AG04450 (cell line): Measurements from ENCODE around the gene SFRP5. TPM values are rescaled to one million over a fixed set of nuclear protein-coding genes. Genes with fewer than 3 reads are reported as not detected.

Experiments
- CTCF ChIA-PET: fragments of 300-600, 350-600 bp; formaldehyde crosslinking; extraction: SDS; loops from one replicate; lab custom pipeline; 2022; ENCODE audit warnings: antibody characterized with exemption, inconsistent platforms; lab: Charles Lee
- POLR2A ChIA-PET: fragments of 350-600 bp; formaldehyde crosslinking; extraction: SDS; loops from one replicate; lab custom pipeline; 2021; ENCODE audit warnings: antibody characterized with exemption, inconsistent platforms; lab: Yijun Ruan, JAX
- DNase-seq: peaks from one replicate; pipeline ENCODE4 v3.0.0-alpha.2; 2011; ENCODE audit warnings: low read depth, low spot score
- H3K27ac ChIP-seq: one replicate; pipeline ENCODE4 v1.5.1; 2012; ENCODE audit warnings: low read depth, low read length, control low read depth
- H3K27me3 ChIP-seq: one replicate; pipeline ENCODE4 v1.6.0; 2012; ENCODE audit warnings: low read length; ENCODE audit not compliant: control insufficient read depth, insufficient read depth
- H3K4me3 ChIP-seq: 2 replicates; pipeline ENCODE4 v1.5.1; 2011; ENCODE audit warnings: mild to moderate bottlenecking, low read depth, low read length, control low read depth
- H3K9me3 ChIP-seq: 2 replicates; pipeline ENCODE4 v1.5.1; 2012; ENCODE audit warnings: low read length; ENCODE audit not compliant: control insufficient read depth, insufficient read depth
- polyA plus RNA-seq: library from polyadenylated mRNA; depleted of rRNA; stranded (reverse); fragments of >200 nt; gene quantifications from 2 replicates; pipeline ENCODE4 v1.2.3, GENCODE V29; 2011
- TF ChIP-seq, protein P1 (sequence below): IDR thresholded peaks from 2 replicates; pipeline ENCODE4 v1.5.1; 2011; ENCODE audit warnings: low read depth, low read length, control low read depth, inconsistent platforms

The SFRP5 gene
- polyA plus RNA-seq, 1 experiment = not detected

DNA sequence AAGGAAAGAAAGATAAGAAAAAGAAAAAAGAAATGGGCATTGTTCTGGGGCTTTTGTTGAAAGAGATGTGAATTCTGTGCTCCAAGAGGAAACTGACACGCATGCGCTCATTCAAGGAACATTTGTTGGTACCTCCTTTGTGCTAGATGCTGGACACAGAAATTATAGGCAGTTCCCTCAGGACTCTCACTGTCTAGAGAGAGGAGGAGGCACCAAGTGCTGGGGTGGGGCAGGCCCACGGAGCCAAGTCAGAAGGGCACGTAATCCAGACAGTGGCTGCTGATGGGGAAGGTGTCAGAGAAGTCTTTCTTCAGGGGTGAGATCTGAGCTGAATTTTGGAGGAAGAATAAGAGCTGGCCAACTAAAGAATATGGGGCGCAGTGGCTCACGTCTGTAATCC, 37.8 kb downstream of the SFRP5 start:
- no peak for DNase-seq
- Histone ChIP-seq H3K27me3 (no peaks in the 10 kb centered on the region), H3K9me3 (no peaks in the 10 kb centered on the region; the same call in 1 of the 2 replicates), H3K27ac (no peak overlapping the region), H3K4me3 (no peak overlapping the region)
- POLR2A ChIA-PET = interaction anchor here (0.6 kb wide), 1 partner anchor 26 kb away, joined by 7 read pairs; no protein-coding TSS in a partner anchor
- CTCF ChIA-PET = interaction anchor here (0.6 to 8.7 kb wide), 4 partner anchors 10 to 289 kb away, joined by 3 to 316 read pairs (median 58); partner anchors contain the start of gene MARVELD1
- TF ChIP-seq, protein P1, sequence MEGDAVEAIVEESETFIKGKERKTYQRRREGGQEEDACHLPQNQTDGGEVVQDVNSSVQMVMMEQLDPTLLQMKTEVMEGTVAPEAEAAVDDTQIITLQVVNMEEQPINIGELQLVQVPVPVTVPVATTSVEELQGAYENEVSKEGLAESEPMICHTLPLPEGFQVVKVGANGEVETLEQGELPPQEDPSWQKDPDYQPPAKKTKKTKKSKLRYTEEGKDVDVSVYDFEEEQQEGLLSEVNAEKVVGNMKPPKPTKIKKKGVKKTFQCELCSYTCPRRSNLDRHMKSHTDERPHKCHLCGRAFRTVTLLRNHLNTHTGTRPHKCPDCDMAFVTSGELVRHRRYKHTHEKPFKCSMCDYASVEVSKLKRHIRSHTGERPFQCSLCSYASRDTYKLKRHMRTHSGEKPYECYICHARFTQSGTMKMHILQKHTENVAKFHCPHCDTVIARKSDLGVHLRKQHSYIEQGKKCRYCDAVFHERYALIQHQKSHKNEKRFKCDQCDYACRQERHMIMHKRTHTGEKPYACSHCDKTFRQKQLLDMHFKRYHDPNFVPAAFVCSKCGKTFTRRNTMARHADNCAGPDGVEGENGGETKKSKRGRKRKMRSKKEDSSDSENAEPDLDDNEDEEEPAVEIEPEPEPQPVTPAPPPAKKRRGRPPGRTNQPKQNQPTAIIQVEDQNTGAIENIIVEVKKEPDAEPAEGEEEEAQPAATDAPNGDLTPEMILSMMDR = no peak

DNA sequence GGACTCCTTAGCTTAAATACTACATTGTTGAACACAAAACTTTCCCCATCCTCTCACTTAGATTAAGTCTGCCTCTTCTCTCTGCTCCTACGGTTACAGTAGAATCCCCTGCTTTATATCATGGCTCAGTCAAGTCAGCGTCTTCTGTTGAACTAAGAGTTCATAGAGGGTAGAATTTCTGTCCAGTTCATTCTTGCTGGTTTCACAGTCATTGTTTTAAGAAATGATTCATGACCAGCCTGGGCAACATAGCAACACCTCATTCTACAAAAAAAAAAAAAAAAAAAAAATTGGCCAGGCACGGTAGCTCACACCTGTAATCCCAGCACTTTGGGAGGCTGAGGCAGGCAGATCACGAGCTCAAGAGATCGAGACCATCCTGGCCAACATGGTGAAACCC, 38.5 kb downstream of the SFRP5 start:
- H3K9me3 ChIP-seq = no peaks in the 10 kb centered on the region; the same call in 1 of the 2 replicates
- H3K27me3 ChIP-seq = no peaks in the 10 kb centered on the region
- ChIA-PET CTCF (interaction anchor here (0.6 to 8.7 kb wide), 8 partner anchors 9 to 288 kb away, joined by 3 to 316 read pairs (median 6); partner anchors contain the start of gene MARVELD1), POLR2A (interaction anchor here (1.0 kb wide), 1 partner anchor 20 kb away, joined by 3 read pairs; the partner anchor contains the start of gene MARVELD1)
- H3K27ac ChIP-seq = no peak overlapping the region
- TF ChIP-seq, protein P1 = no peak
- no peak overlapping the region for H3K4me3 ChIP-seq
- DNase-seq = no peak

DNA sequence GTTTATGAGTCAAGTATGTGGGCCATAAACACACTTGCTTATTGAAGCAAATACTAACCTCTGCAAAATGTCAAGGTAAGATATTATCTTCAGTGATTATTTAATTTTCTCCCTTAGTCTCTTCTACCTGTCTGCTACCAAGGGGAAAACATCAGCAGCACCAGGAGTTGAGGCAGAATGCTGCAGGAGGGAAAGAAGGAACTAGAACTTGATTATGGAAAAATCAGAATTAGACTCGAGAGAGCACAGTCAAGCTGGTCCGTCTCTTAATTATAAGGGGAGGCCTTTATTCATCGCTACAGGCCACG, 39.8 kb downstream of the SFRP5 start:
- no peaks in the 10 kb centered on the region for H3K27me3 ChIP-seq
- no peak overlapping the region for H3K27ac ChIP-seq
- ChIA-PET POLR2A (no interaction called here), CTCF (interaction anchor here (0.7 to 8.7 kb wide), 14 partner anchors 8 to 267 kb away, joined by 3 to 316 read pairs (median 6); partner anchors contain the start of genes AVPI1 and MARVELD1)
- no peak overlapping the region for H3K4me3 ChIP-seq
- DNase-seq = no peak
- TF ChIP-seq, protein P1 = no peak
- H3K9me3 ChIP-seq = no peaks in the 10 kb centered on the region; the same call in 1 of the 2 replicates

DNA sequence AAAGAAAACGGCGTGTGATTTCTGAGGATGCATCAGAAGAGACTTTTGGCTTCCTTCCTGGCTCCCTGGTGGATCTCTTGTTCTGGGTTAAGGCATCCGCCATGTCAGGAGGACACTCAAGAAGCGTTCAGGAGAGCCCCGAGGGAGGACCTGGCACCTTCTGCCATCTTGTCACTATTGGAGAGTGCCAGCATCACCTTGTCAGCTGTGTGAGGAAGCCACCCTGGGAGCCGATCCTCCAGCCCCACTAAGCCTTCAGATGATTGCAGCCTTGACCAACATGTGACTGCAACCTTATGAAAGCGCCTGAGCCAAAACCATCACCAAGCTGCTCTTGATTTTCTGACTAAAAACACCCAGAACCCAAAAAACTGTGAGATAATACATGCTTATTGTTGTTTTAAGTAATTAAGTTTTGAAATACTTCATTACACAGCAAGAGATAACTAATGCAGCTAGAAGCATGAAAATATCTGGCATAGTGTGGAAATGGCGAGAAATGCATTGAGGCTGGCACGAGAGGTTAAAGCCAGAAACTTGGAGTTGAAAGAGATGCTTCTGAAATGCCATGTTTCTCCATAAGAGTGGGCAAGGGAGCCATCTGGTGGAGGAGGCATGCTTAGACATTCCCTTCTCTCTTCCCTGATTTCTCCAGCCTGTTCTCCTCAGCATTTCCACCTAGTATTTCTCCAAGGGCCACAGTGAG, 40.3 kb downstream of the SFRP5 start:
- Histone ChIP-seq H3K27ac (no peak overlapping the region), H3K9me3 (no peaks in the 10 kb centered on the region), H3K4me3 (no peak overlapping the region), H3K27me3 (no peaks in the 10 kb centered on the region)
- DNase-seq = peak; percentile 61
- ChIA-PET POLR2A (no interaction called here), CTCF (interaction anchor here (0.6 to 8.7 kb wide), 21 partner anchors 8 to 330 kb away, joined by 3 to 316 read pairs (median 4); partner anchors contain the start of genes AVPI1 and MARVELD1)
- TF ChIP-seq, protein P1 = peak; percentile 91

DNA sequence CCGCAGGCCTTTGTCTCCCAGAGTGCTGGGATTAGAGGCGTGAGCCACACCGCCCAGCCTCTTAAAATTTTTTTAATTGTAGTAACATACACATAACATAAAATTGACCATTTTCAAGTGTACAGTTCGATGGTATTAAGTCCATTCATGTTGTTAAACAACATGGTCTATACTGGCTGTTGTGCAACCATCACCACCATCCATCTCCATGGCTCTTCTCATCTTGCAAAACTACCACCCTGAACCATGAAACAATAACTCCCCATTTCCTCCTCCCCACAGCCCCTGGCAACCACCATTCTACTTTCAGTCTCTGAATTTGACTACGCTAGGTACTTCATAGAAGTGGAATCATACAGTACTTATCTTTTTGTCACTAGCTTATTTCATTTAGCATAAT, 42.8 kb downstream of the SFRP5 start:
- no peaks in the 10 kb centered on the region for H3K27me3 ChIP-seq
- TF ChIP-seq, protein P1 = no peak
- ChIA-PET CTCF (interaction anchor here (0.6 to 8.7 kb wide), 5 partner anchors 27 to 51 kb away, joined by 3 to 109 read pairs (median 3); no protein-coding TSS in a partner anchor), POLR2A (no interaction called here)
- no peak for DNase-seq
- no peaks in the 10 kb centered on the region for H3K9me3 ChIP-seq
- no peak overlapping the region for H3K4me3 ChIP-seq
- no peak overlapping the region for H3K27ac ChIP-seq
